Measurements from ENCODE around the gene SLC24A3. TPM values are rescaled to one million over a fixed set of nuclear protein-coding genes. Genes with fewer than 3 reads are reported as not detected.

SLC24A3 gene
- polyA plus RNA-seq, 1 donor (not counting 4 experiments of a cell fraction or from before 2014, with no cell fraction given) = 0.17 TPM

DNA sequence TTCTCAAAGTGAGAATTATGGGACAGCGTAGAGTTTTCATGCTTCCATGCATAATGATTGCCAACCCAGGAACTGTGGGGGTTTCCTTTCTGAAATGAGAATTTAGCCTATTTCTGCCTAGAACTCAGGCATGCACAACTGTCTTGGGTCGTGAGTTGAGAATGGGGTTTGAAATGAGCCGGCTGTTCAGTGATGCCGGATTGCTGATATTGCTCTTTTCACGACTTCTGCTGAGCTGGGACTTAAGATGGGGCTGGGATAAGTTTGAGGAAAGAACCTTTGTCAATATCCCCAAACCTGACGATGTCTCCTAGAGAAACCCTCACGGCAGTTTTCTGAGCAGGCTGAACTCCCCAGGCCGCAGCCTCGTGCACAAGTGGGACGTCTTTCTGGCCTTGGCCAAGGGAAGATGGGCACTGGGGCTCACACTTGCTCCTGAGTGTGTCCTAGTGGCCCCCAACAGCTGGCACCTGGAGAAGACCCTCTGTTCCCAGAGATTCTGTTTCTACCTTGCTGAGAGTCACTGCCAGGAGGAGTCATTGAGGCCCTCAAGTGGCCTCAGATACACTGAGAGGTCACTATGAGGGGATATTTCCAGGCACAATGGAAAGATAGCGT is 511.5 kb downstream of the SLC24A3 start:
- H3K9me3 ChIP-seq (ENCODE audit: control insufficient read depth, low read depth, low read length) = no peaks in the 10 kb centered on the region
- H3K4me3 ChIP-seq (ENCODE audit: control insufficient read depth in 2 of 3, extremely low read depth in 1 of 3, insufficient read depth in 2 of 3, low read depth in 1 of 3, low read length in 3 of 3) = no peak overlapping the region
- FAIRE-seq = no peak
- H3K27ac ChIP-seq (ENCODE audit: control insufficient read depth, insufficient read depth, low read length) = no peak overlapping the region
- no peak for DNase-seq (ENCODE audit: low read depth, low spot score)
- H3K9ac ChIP-seq (ENCODE audit: control insufficient read depth, extremely low read depth, insufficient read depth, low read length) = no peak overlapping the region
- H3K4me1 ChIP-seq (ENCODE audit: control insufficient read depth, extremely low read depth, insufficient read depth, low read length) = peaks cover 5% of the 10 kb centered on the region
- H3K4me2 ChIP-seq (ENCODE audit: control insufficient read depth, extremely low read depth, insufficient read depth, low read depth, low read length) = no peak overlapping the region
- TF ChIP-seq, protein P1, sequence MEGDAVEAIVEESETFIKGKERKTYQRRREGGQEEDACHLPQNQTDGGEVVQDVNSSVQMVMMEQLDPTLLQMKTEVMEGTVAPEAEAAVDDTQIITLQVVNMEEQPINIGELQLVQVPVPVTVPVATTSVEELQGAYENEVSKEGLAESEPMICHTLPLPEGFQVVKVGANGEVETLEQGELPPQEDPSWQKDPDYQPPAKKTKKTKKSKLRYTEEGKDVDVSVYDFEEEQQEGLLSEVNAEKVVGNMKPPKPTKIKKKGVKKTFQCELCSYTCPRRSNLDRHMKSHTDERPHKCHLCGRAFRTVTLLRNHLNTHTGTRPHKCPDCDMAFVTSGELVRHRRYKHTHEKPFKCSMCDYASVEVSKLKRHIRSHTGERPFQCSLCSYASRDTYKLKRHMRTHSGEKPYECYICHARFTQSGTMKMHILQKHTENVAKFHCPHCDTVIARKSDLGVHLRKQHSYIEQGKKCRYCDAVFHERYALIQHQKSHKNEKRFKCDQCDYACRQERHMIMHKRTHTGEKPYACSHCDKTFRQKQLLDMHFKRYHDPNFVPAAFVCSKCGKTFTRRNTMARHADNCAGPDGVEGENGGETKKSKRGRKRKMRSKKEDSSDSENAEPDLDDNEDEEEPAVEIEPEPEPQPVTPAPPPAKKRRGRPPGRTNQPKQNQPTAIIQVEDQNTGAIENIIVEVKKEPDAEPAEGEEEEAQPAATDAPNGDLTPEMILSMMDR (optimal IDR thresholded peaks at IDR 0.05 in 1 of 3, IDR thresholded peaks at IDR 0.05 in 1 of 3, conservative IDR thresholded peaks at IDR 0.05 in 1 of 3; ENCODE audit: extremely low read depth in 1 of 3, insufficient read depth in 2 of 3, low read length in 3 of 3) = no peak
- no peak for TF ChIP-seq EZH2 (IDR thresholded peaks at IDR 0.05; ENCODE audit: low read length)
- H3K9me1 ChIP-seq (ENCODE audit: control insufficient read depth, extremely low read depth, insufficient read depth, low read length) = no peaks in the 10 kb centered on the region
- dilution Hi-C loops (cut with MboI; ENCODE audit: extremely low pct_ligation_motif_present, low sequenced_read_pairs) = no loop called here
- no peaks in the 10 kb centered on the region for H3K36me3 ChIP-seq (ENCODE audit: control insufficient read depth in 2 of 2, extremely low read depth in 1 of 2, insufficient read depth in 2 of 2, low read length in 2 of 2)
- H4K20me1 ChIP-seq (ENCODE audit: control insufficient read depth, extremely low read depth, insufficient read depth, low read length) = no peaks in the 10 kb centered on the region
- H3K79me2 ChIP-seq (ENCODE audit: control insufficient read depth, insufficient read depth, low read length) = no peaks in the 10 kb centered on the region
- H2AFZ ChIP-seq (ENCODE audit: control insufficient read depth, low read length) = no peak overlapping the region
- H3K27me3 ChIP-seq (ENCODE audit: control insufficient read depth, extremely low read depth, insufficient read depth, low read length) = peaks cover 11% of the 10 kb centered on the region

DNA sequence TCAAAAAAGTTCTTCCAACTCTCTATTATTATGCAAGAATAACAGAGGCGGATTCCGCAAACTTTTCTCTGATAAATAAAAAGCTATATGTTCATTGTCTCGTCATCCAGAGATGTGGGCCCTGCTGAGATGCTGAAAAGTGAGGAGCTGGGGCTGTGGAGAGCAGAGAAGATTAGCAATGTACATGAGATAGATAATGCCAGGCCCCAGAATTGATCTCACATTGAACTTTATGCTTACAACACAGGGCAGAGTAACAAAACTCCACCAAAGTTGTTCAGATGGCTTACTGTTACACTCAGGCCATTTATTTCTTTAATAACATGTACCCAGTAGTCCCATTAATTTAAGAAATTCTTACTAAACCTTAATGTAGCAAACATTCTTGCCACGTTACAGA is 512.9 kb downstream of the SLC24A3 start:
- Histone ChIP-seq H3K79me2 (ENCODE audit: control insufficient read depth, insufficient read depth, low read length) (no peaks in the 10 kb centered on the region), H4K20me1 (ENCODE audit: control insufficient read depth, extremely low read depth, insufficient read depth, low read length) (no peaks in the 10 kb centered on the region), H3K36me3 (ENCODE audit: control insufficient read depth in 2 of 2, extremely low read depth in 1 of 2, insufficient read depth in 2 of 2, low read length in 2 of 2) (no peaks in the 10 kb centered on the region), H3K4me2 (ENCODE audit: control insufficient read depth, extremely low read depth, insufficient read depth, low read depth, low read length) (no peak overlapping the region), H3K4me3 (ENCODE audit: control insufficient read depth in 2 of 3, extremely low read depth in 1 of 3, insufficient read depth in 2 of 3, low read depth in 1 of 3, low read length in 3 of 3) (no peak overlapping the region), H3K27me3 (ENCODE audit: control insufficient read depth, extremely low read depth, insufficient read depth, low read length) (peaks cover 3% of the 10 kb centered on the region), H3K27ac (ENCODE audit: control insufficient read depth, insufficient read depth, low read length) (no peak overlapping the region), H3K9me1 (ENCODE audit: control insufficient read depth, extremely low read depth, insufficient read depth, low read length) (no peaks in the 10 kb centered on the region), H3K4me1 (ENCODE audit: control insufficient read depth, extremely low read depth, insufficient read depth, low read length) (peaks cover 5% of the 10 kb centered on the region), H3K9me3 (ENCODE audit: control insufficient read depth, low read depth, low read length) (no peaks in the 10 kb centered on the region), H3K9ac (ENCODE audit: control insufficient read depth, extremely low read depth, insufficient read depth, low read length) (no peak overlapping the region), H2AFZ (ENCODE audit: control insufficient read depth, low read length) (no peak overlapping the region)
- FAIRE-seq = no peak
- no peak for DNase-seq (ENCODE audit: low read depth, low spot score)
- TF ChIP-seq EZH2 (IDR thresholded peaks at IDR 0.05; ENCODE audit: low read length) = no peak
- TF ChIP-seq, protein P1 (optimal IDR thresholded peaks at IDR 0.05 in 1 of 3, IDR thresholded peaks at IDR 0.05 in 1 of 3, conservative IDR thresholded peaks at IDR 0.05 in 1 of 3; ENCODE audit: extremely low read depth in 1 of 3, insufficient read depth in 2 of 3, low read length in 3 of 3) = no peak
- dilution Hi-C loops (cut with MboI; ENCODE audit: extremely low pct_ligation_motif_present, low sequenced_read_pairs) = no loop called here
